Mucosa of descending colon (tissue), 3 donors: Measurements from ENCODE around the gene GDF10. TPM values are rescaled to one million over a fixed set of nuclear protein-coding genes. Genes with fewer than 3 reads are reported as not detected.

Experiments used
- ATAC-seq: fragments of 200-7000 bp; cut with Tn5 transposase; one replicate; pipeline ENCODE4 v1.9.1; 2020; ENCODE audit warnings: mild to moderate bottlenecking, moderate library complexity
- DNase-seq, 3 donors: peaks; one replicate each; pipeline ENCODE4 v3.0.0-alpha.2; 2020
- H3K36me3 ChIP-seq: fragments of 200-600 bp; one replicate; pipeline ENCODE4 v1.8.0; 2021; ENCODE audit warnings: low read depth, mild to moderate bottlenecking
- H3K4me1 ChIP-seq: fragments of 200-600 bp; one replicate; pipeline ENCODE4 v1.8.0; 2021; ENCODE audit warnings: low read depth, mild to moderate bottlenecking
- H3K4me3 ChIP-seq: fragments of 200-600 bp; one replicate; pipeline ENCODE4 v1.8.0; 2021; ENCODE audit warnings: mild to moderate bottlenecking
- H3K9me3 ChIP-seq: fragments of 200-600 bp; one replicate; pipeline ENCODE4 v1.8.0; 2021; ENCODE audit warnings: mild to moderate bottlenecking
- intact Hi-C, 2 donors: fragments of 100-400 bp; cut with DNase I in 1 of 2; cut with micrococcal nuclease in 1 of 2; formaldehyde crosslinking; loops; one replicate each; pipeline versions ENCODE4 v1.11.0 to v1.11.1; 2022; cut with DNase I, micrococcal nuclease
- total RNA-seq, 3 donors: library from RNA; stranded (reverse); fragmentation: NEBNext Ultra II Directional in 2 of 3; extraction: Animal tissue kit (Norgen Biotek cat#: 25700) in 2 of 3; gene quantifications; one replicate each; pipeline versions ENCODE4 v1.2.1 to v1.2.4, GENCODE V29; 2021 to 2023
- TF ChIP-seq, protein P1 (sequence below): fragments of 200-600 bp; IDR thresholded peaks from one replicate; pipeline ENCODE4 v1.8.0; 2022; ENCODE audit warnings: antibody characterized with exemption, mild to moderate bottlenecking
- donor health status: DM: no; HTN: no; CAD: no; lungs with moderate emphysema.
- donor health status: DM: no; HTN: no; CAD: no.
- donor health status: DM: no; HTN: yes; CAD: no.

The GDF10 gene
- total RNA-seq, 3 donors from 2014 or later: 0.14 to 3.2 (median 0.41) TPM

DNA sequence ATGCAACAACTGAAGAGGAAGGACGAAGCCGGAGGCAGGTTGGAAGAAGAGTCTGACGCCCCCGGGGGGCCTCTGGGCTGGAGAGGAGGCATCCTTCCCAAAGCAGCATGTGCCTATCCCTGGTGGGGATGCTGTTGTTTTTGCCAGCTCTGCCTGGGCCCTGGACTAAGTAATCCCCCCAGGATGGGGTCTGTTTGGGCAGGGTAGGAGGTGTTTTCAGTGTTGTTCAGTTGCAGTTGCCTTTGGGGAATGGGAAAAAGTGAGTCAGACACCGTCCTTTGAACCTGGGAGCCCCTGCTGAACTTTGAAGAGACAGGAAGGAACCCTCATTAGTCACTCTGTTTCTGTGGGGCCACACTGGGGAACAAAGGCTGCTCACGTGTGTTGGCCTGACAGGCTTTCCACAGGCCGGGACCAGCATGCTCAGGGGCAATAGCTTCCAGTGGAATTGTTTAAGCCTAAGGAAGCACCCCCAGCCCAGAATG is 35.2 kb upstream of the GDF10 start:
- DNase-seq (peak in 1 of 3 donors; percentile 7), ATAC-seq (peak; percentile 47)
- no peaks in the 10 kb centered on the region for H3K4me1 ChIP-seq
- H3K9me3 ChIP-seq: no peaks in the 10 kb centered on the region
- intact Hi-C loops: no loop called here
- TF ChIP-seq, protein P1, sequence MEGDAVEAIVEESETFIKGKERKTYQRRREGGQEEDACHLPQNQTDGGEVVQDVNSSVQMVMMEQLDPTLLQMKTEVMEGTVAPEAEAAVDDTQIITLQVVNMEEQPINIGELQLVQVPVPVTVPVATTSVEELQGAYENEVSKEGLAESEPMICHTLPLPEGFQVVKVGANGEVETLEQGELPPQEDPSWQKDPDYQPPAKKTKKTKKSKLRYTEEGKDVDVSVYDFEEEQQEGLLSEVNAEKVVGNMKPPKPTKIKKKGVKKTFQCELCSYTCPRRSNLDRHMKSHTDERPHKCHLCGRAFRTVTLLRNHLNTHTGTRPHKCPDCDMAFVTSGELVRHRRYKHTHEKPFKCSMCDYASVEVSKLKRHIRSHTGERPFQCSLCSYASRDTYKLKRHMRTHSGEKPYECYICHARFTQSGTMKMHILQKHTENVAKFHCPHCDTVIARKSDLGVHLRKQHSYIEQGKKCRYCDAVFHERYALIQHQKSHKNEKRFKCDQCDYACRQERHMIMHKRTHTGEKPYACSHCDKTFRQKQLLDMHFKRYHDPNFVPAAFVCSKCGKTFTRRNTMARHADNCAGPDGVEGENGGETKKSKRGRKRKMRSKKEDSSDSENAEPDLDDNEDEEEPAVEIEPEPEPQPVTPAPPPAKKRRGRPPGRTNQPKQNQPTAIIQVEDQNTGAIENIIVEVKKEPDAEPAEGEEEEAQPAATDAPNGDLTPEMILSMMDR: no peak
- H3K36me3 ChIP-seq: no peaks in the 10 kb centered on the region
- H3K4me3 ChIP-seq: no peak overlapping the region

GRCh38 chr10:47266602-47267001 is 33.4 kb upstream of the GDF10 start:
- Histone ChIP-seq H3K36me3 (no peaks in the 10 kb centered on the region), H3K4me1 (no peaks in the 10 kb centered on the region), H3K4me3 (no peak overlapping the region), H3K9me3 (no peaks in the 10 kb centered on the region)
- TF ChIP-seq, protein P1: no peak
- no peak for DNase-seq
- intact Hi-C loops: no loop called here
- no peak for ATAC-seq

- ATAC-seq (no peak), DNase-seq (no peak)
- Histone ChIP-seq H3K36me3 (no peaks in the 10 kb centered on the region), H3K9me3 (peaks cover 7% of the 10 kb centered on the region), H3K4me3 (no peak overlapping the region), H3K4me1 (no peaks in the 10 kb centered on the region)
- TF ChIP-seq, protein P1: no peak
- intact Hi-C loops: no loop called here
These were observed 31.3 kb upstream of the GDF10 start for GRCh38 chr10:47268696-47269095.

DNA sequence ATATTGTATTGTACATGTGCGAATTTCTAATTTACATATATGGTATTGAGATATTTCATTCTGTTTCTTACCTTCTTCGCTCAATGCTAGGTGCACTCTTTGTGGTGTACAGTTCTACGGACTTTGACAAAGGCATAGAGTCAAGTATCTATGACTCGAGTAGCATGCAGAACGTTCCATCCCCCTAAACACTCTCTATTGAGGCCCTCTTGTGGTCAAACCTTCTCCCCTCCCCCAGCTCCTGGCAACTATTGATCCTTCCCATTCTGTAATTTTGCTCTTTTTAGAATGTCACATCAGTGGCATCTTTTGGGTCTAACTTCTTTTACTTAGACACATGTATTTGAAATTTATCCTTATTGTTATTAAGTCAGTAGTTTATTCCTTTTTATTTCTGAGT is 30.7 kb upstream of the GDF10 start:
- DNase-seq (no peak), ATAC-seq (no peak)
- no peak overlapping the region for H3K4me3 ChIP-seq
- no peaks in the 10 kb centered on the region for H3K4me1 ChIP-seq
- TF ChIP-seq, protein P1: no peak
- intact Hi-C loops: no loop called here
- peaks cover 7% of the 10 kb centered on the region for H3K9me3 ChIP-seq
- no peaks in the 10 kb centered on the region for H3K36me3 ChIP-seq

GRCh38 chr10:47276071-47276470 is 23.9 kb upstream of the GDF10 start:
- H3K4me1 ChIP-seq: peaks cover 2% of the 10 kb centered on the region
- intact Hi-C loops: no loop called here
- no peaks in the 10 kb centered on the region for H3K36me3 ChIP-seq
- TF ChIP-seq, protein P1: no peak
- peaks cover 7% of the 10 kb centered on the region for H3K9me3 ChIP-seq
- H3K4me3 ChIP-seq: no peak overlapping the region
- ATAC-seq (no peak), DNase-seq (no peak)
